ENCODE data around the gene ZNF154.

GRCh38 chr19:57651654-57651996, 57.4 kb downstream of the ZNF154 start:
- TF ChIP-seq, protein P1, sequence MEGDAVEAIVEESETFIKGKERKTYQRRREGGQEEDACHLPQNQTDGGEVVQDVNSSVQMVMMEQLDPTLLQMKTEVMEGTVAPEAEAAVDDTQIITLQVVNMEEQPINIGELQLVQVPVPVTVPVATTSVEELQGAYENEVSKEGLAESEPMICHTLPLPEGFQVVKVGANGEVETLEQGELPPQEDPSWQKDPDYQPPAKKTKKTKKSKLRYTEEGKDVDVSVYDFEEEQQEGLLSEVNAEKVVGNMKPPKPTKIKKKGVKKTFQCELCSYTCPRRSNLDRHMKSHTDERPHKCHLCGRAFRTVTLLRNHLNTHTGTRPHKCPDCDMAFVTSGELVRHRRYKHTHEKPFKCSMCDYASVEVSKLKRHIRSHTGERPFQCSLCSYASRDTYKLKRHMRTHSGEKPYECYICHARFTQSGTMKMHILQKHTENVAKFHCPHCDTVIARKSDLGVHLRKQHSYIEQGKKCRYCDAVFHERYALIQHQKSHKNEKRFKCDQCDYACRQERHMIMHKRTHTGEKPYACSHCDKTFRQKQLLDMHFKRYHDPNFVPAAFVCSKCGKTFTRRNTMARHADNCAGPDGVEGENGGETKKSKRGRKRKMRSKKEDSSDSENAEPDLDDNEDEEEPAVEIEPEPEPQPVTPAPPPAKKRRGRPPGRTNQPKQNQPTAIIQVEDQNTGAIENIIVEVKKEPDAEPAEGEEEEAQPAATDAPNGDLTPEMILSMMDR (conservative IDR thresholded peaks at IDR 0.05; ENCODE audit: low read depth, low read length), result no peak
- no peak for TF ChIP-seq MAFK (IDR thresholded peaks at IDR 0.05; ENCODE audit: low read depth, low read length)
- no peak for TF ChIP-seq RCOR1 (IDR thresholded peaks at IDR 0.05; ENCODE audit: insufficient replicate concordance, low read length)
- no peak for TF ChIP-seq MXI1 (IDR thresholded peaks at IDR 0.05; ENCODE audit: borderline replicate concordance, low read depth, low read length)
- no peak for TF ChIP-seq BHLHE40 (IDR thresholded peaks at IDR 0.05; ENCODE audit: low read depth, low read length)
- TF ChIP-seq POLR2A (IDR thresholded peaks at IDR 0.05; ENCODE audit: low read depth, low read length), result no peak
- TF ChIP-seq USF2 (IDR thresholded peaks at IDR 0.05; ENCODE audit: low read depth, low read length), result no peak
- TF ChIP-seq CEBPB (IDR thresholded peaks at IDR 0.05; ENCODE audit: low read depth, low read length), result no peak
- TF ChIP-seq, protein P2, sequence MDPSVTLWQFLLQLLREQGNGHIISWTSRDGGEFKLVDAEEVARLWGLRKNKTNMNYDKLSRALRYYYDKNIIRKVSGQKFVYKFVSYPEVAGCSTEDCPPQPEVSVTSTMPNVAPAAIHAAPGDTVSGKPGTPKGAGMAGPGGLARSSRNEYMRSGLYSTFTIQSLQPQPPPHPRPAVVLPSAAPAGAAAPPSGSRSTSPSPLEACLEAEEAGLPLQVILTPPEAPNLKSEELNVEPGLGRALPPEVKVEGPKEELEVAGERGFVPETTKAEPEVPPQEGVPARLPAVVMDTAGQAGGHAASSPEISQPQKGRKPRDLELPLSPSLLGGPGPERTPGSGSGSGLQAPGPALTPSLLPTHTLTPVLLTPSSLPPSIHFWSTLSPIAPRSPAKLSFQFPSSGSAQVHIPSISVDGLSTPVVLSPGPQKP (IDR thresholded peaks at IDR 0.05; ENCODE audit: borderline replicate concordance, low read depth, low read length), result no peak
